HG02610 (cell line): ENCODE data around the gene TESPA1.
"Not testable (repeated sequence)": the region's sequence is repeated elsewhere in the genome, so short reads cannot be mapped to it uniquely, and the experiment has no call there.

Experiments used
- ATAC-seq: cut with Tn5 transposase; IDR thresholded peaks from one replicate; pipeline ENCODE4 v1.9.1; 2021; ENCODE audit warnings: mild to moderate bottlenecking, moderate library complexity; ENCODE audit not compliant: unreplicated experiment

The TESPA1 gene

DNA sequence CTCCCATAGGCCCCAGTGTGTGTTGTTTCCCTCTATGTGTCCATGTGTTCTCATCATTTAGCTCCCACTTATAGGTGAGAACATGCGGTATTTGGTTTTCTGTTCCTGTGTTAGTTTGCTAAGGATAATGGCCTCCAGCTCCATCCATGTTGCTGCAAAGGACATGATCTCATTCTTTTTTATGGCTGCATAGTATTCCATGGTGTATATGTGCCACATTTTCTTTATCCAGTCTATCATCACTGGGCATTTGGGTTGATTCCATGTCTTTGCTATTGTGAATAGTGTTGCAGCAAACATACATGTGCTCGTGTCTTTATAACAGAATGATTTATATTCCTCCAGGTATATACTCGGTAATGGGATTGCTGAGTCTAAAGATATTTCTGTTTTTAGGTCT is 2.2 kb upstream of the TESPA1 start:
- ATAC-seq, result not testable (repeated sequence)

- ATAC-seq, result no peak
Observed at GRCh38 chr12:54983536-54984101, 943 bp downstream of the TESPA1 start.

- peak; percentile 43 for ATAC-seq
Observed at GRCh38 chr12:54981796-54982195, 2.8 kb downstream of the TESPA1 start.

DNA sequence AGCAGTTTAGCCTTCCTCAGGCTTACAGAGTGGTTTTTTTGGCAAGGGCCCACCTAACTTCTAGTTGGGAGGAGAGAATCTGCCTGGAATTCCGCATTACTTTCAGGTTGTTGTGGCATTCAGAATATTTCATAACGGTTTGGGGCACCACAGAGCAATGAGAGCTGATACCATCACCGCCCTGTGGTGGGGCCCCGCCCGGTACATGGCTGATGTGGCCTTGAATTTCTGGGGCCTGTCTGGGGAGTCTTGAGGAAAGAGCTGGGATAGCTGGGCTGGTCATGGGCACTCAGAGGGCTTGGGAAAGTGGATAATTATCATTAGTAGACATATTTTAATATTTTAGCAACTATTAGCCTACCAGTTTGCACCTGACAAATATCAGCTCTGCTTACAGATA is 4.2 kb downstream of the TESPA1 start:
- ATAC-seq, result no peak

- no peak for ATAC-seq
Observed at GRCh38 chr12:54977857-54978256, 6.7 kb downstream of the TESPA1 start.

DNA sequence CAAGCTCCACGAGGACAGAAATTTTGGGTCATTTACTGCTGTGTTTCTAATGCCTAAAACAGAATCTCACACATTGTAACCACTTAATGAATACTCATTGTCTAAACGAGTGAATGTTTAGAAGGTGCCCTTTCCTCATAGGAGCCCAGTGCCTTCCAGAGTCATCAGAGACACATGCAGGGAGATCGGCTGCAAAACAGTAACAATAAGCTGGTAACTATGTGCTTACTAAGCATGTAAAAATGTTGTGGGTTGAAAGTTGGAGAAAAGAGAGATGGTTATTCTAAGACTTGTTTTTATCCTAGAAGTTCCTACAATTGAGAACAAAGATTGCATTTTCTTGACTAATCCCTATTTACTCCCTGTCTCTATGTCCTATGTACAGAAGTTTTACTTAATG is 7.4 kb downstream of the TESPA1 start:
- ATAC-seq, result no peak

DNA sequence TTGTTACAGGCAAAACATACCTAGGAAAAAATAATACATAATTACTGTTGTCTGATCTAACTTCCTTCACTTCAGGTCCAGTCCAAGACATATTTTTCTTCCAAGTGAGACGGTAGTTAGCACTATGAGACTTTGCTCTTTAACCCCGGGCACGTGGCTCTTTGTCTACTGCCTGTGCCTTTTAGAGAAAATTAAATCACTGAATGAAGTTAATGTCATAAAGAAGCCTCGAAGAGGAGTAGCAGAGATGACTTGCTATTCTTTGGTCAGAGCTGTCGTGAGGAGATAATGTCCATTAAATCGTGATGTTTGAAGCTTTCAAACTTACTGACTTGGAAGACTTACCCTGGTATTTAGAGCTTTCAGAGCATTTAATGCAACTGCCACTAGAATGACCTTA is 8.7 kb downstream of the TESPA1 start:
- ATAC-seq, result no peak

GRCh38 chr12:54975272-54975671 is 9.3 kb downstream of the TESPA1 start:
- ATAC-seq, result no peak

DNA sequence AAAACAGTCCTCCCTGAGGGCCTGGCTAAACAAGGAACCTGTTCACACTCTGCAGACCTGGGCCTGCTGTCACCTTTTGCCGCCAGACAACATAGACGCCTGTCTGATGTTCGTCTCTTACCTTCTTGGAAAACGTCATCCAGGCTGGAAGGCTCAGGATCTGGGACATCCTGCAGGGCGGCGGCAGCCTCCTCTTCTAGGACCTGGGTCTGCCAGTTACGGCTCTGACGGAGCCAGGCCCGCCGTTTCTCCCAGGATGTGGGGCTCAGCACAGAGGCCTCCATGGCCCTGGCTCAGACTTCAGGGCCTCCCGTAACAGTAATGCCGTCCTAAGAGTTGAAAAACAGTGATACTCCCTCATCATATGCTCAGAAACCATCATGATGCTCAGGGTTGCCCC is 10.3 kb downstream of the TESPA1 start:
- ATAC-seq, result no peak

DNA sequence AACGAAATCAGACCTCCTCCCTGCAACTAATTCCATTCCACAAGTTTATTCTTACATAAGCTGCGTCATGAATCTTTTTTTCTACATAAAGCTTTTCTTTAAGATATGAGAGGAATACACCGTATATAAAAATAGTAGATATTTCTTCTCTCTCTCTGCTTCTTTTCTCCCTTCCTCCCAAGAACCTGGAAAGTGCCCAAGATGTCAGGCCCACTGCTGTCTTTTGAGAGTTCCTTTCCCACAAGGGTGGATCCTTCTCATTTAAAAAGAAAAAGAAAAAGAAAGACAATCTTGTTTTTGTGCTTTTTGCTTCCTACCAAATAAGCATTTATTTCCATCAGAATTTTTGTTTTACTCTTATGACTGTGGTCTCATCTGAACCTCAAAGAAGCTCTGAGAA is 11.0 kb downstream of the TESPA1 start:
- no peak for ATAC-seq

DNA sequence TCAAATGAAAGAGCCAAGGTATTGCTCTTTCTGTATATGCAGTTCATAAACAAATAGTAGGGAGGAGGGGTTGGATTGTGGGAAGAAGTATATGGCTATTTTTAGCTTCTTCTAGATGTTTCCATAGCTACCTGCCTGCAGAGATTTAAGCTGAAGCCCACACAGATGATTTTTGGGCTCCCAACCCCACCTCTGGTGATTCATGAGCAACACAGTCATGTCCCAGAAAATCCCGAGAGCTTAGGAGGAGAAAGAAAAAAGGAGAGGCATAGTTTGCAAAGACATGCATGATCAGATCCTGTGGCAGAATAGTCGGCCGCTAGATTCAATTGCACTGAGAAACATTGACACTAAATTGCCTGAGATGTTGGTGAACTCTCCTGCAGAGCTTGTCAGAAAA is 13.8 kb downstream of the TESPA1 start:
- no peak for ATAC-seq

- no peak for ATAC-seq
Observed at GRCh38 chr12:54968181-54968730, 16.3 kb downstream of the TESPA1 start.

GRCh38 chr12:54967461-54967860 is 17.1 kb downstream of the TESPA1 start:
- ATAC-seq, result no peak

DNA sequence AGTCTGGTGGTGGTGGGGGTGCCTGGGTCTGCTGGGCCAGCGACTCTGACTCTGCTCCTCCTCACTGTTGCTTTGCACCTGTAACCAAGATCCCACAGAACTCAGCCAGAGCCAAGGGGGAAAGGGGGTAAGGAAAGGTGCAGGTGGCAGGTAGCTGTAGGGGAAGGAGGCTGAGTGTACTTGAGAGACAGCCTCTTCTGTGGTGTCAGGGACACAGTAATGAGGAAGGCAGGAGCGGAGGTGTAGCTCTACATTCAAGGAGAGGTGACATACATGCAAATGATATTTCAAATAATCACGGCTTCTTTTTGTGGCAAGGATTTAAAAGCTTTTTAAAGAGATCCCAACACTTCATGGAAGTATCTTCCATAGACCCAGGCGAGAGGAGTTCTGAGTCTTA is 23.4 kb downstream of the TESPA1 start:
- no peak for ATAC-seq

GRCh38 chr12:54959291-54960018 is 25.1 kb downstream of the TESPA1 start:
- ATAC-seq, result peak; percentile 83

- no peak for ATAC-seq
Observed at GRCh38 chr12:54958048-54958658, 26.4 kb downstream of the TESPA1 start.

DNA sequence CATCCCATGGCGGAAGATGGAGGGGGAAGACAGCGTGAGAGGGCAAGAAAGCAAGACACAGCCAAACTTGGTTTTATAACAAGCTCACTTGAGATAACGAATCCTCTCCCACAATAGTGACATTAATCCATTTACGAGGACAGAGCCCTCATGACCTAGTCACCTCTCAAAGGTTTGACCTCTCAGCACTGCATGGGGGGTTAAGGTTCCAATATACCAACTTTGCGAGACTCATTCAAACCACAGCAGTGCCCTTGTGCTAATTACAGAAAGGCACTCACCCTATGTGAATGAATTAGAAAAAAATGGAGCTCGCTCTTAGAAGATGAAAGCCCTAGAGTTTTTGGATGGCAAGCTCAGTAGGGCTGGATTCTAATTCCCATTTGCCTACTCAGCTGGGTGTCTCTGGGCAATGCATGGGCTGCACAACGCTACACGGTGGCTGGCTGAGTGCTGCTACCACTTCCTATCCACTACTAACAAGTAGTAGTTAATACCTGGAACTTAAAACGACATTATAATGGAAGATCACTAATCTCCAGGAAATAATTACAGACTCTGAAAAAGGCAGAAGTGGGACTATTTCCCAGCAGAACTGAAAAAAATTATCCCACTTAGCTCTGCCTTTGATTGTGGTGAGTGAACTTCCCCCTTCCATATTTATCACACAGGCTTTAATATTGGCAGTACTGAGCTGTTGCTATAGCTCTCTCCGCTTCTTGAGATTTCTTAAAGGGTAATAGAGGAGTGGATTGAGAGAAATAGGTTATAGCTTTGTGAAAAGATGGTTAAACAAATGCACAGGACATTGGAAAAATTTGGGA is 27.5 kb downstream of the TESPA1 start:
- ATAC-seq, result no peak

GRCh38 chr12:54956322-54956721 is 28.2 kb downstream of the TESPA1 start:
- ATAC-seq, result no peak

DNA sequence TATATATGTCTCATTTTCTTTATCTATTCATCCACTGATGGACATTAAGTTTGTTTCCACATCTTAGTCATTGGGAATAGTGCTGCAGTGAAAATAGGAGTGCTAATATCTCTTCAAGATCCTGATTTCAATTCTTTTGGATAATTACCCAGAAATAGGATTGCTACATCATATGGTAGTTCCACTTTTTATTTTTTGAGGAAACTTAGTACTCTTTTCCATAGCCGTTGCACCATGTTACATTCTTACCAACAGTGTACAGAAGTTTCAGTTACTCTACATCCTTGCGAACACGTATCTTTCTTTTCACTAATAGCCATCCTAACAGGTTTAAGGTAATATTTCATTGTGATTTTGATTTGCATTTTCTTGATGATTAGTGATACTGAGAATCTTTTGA is 29.8 kb downstream of the TESPA1 start:
- ATAC-seq, result no peak

GRCh38 chr12:54954228-54954627 is 30.3 kb downstream of the TESPA1 start:
- no peak for ATAC-seq

GRCh38 chr12:54950071-54950727 is 34.4 kb downstream of the TESPA1 start:
- no peak for ATAC-seq
